ENCODE data around the gene C1QTNF1. TPM values are rescaled to one million over a fixed set of nuclear protein-coding genes. Genes with fewer than 3 reads are reported as not detected.

C1QTNF1 gene
- total and polyA plus RNA-seq, 5 experiments from 2014 or later: not detected

- POLR2A ChIA-PET: interaction anchor here (0.6 to 0.8 kb wide), 2 partner anchors 8 to 624 kb away, joined by 4 read pairs; no protein-coding TSS in a partner anchor
- peak overlapping the region in 7 of 10 donors; percentile 8 to 74 (median 30) for H3K4me3 Mint-ChIP-seq
- H3K27me3 Mint-ChIP-seq: peaks cover 10 to 52% (median 16%) of the 10 kb centered on the region in 5 donors
- H3K9me3 Mint-ChIP-seq: no peaks in the 10 kb centered on the region
- DNase-seq: no peak
- H3K36me3 Mint-ChIP-seq: peaks cover 0 to 6% (median 0%) of the 10 kb centered on the region in 3 donors
- H3K4me1 Mint-ChIP-seq: peaks cover 6 to 19% (median 13%) of the 10 kb centered on the region in 4 donors
- ATAC-seq: no peak
- peak overlapping the region in 3 of 10 donors; percentile 49 to 65 (median 53) for H3K27ac Mint-ChIP-seq
Measured at GRCh38 chr17:79093270-79093669, 69.3 kb downstream of the C1QTNF1 start.

GRCh38 chr17:79094261-79094660 lies 70.3 kb downstream of the C1QTNF1 start:
- peaks cover 10 to 61% (median 23%) of the 10 kb centered on the region in 5 donors for H3K27me3 Mint-ChIP-seq
- POLR2A ChIA-PET: interaction anchor here (0.8 kb wide), 1 partner anchor 9 kb away, joined by 4 read pairs; no protein-coding TSS in a partner anchor
- no peak overlapping the region for H3K4me3 Mint-ChIP-seq

GRCh38 chr17:79095345-79096055 lies 71.5 kb downstream of the C1QTNF1 start:
- Mint-ChIP-seq H3K4me3 (no peak overlapping the region), H3K27ac (no peak overlapping the region), H3K36me3 (peaks cover 0 to 2% (median 0%) of the 10 kb centered on the region in 3 donors), H3K4me1 (peaks cover 6 to 19% (median 13%) of the 10 kb centered on the region in 4 donors), H3K27me3 (peaks cover 11 to 74% (median 31%) of the 10 kb centered on the region in 5 donors), H3K9me3 (no peaks in the 10 kb centered on the region)
- DNase-seq: no peak
- POLR2A ChIA-PET: no interaction called here
- ATAC-seq: no peak

More at GRCh38 chr17:79094261-79094660, 70.3 kb downstream of the C1QTNF1 start:
- peaks cover 6 to 19% (median 13%) of the 10 kb centered on the region in 4 donors for H3K4me1 Mint-ChIP-seq
- H3K9me3 Mint-ChIP-seq: no peaks in the 10 kb centered on the region
- H3K27ac Mint-ChIP-seq: no peak overlapping the region
- no peak for DNase-seq
- H3K36me3 Mint-ChIP-seq: peaks cover 0 to 2% (median 0%) of the 10 kb centered on the region in 3 donors
- no peak for ATAC-seq

GRCh38 chr17:79096477-79096876 lies 72.5 kb downstream of the C1QTNF1 start:
- POLR2A ChIA-PET: no interaction called here
- no peak for DNase-seq
- peak overlapping the region in 1 of 10 donors; percentile 26 for H3K4me3 Mint-ChIP-seq
- no peaks in the 10 kb centered on the region for H3K9me3 Mint-ChIP-seq
- peaks cover 6 to 19% (median 13%) of the 10 kb centered on the region in 4 donors for H3K4me1 Mint-ChIP-seq
- peaks cover 11 to 81% (median 31%) of the 10 kb centered on the region in 5 donors for H3K27me3 Mint-ChIP-seq
- H3K27ac Mint-ChIP-seq: no peak overlapping the region
- ATAC-seq: no peak
- H3K36me3 Mint-ChIP-seq: peaks cover 0 to 2% (median 0%) of the 10 kb centered on the region in 3 donors

GRCh38 chr17:79097226-79098055 lies 73.5 kb downstream of the C1QTNF1 start:
- Mint-ChIP-seq H3K4me1 (peaks cover 6 to 18% (median 13%) of the 10 kb centered on the region in 4 donors), H3K9me3 (no peaks in the 10 kb centered on the region), H3K36me3 (peaks cover 0 to 2% (median 0%) of the 10 kb centered on the region in 3 donors), H3K4me3 (peak overlapping the region in 8 of 10 donors; percentile 28 to 75 (median 56)), H3K27me3 (peaks cover 12 to 85% (median 34%) of the 10 kb centered on the region in 5 donors), H3K27ac (peak overlapping the region in 1 of 10 donors; percentile 89)
- peak; percentile 49 to 54 for ATAC-seq
- DNase-seq: peak in 1 of 10 donors; percentile 30
- POLR2A ChIA-PET: no interaction called here

GRCh38 chr17:79098282-79098867 lies 74.4 kb downstream of the C1QTNF1 start:
- ATAC-seq: no peak
- H3K36me3 Mint-ChIP-seq: peaks cover 0 to 2% (median 0%) of the 10 kb centered on the region in 3 donors
- H3K4me1 Mint-ChIP-seq: peaks cover 5 to 15% (median 10%) of the 10 kb centered on the region in 4 donors
- peak overlapping the region in 1 of 10 donors; percentile 21 for H3K27ac Mint-ChIP-seq
- DNase-seq: no peak
- H3K4me3 Mint-ChIP-seq: peak overlapping the region in 5 of 10 donors; percentile 46 to 74 (median 57)
- H3K27me3 Mint-ChIP-seq: peaks cover 11 to 86% (median 41%) of the 10 kb centered on the region in 5 donors
- POLR2A ChIA-PET: no interaction called here
- H3K9me3 Mint-ChIP-seq: no peaks in the 10 kb centered on the region

Other genes with a start within 250 kb of the C1QTNF1 start
- gene CYTH1, start 241.9 kb upstream of the C1QTNF1 start, total RNA-seq: 100 to 1,000 TPM; 415 to 423 TPM
- gene CYTH1, start 241.9 kb upstream of the C1QTNF1 start, polyA plus RNA-seq: 100 to 1,000 TPM; 220 to 320 (median 243) TPM
- gene USP36, start 183.4 kb upstream of the C1QTNF1 start, total RNA-seq: 100 to 1,000 TPM; 151 to 156 TPM
- gene USP36, start 183.4 kb upstream of the C1QTNF1 start, polyA plus RNA-seq: 10 to 100 TPM; 27.5 to 45.1 (median 36.7) TPM
- gene CEP295NL, start 121.0 kb upstream of the C1QTNF1 start, total RNA-seq: under 1 TPM in 1 of 2 experiments, not detected in 1; 0.86 TPM
- gene CEP295NL, start 121.0 kb upstream of the C1QTNF1 start, polyA plus RNA-seq: not detected
- 1 to 10 TPM; 6.2 to 7.3 TPM for gene TIMP2, start 98.8 kb upstream of the C1QTNF1 start, total RNA-seq
- under 1 TPM; 0.22 to 0.75 (median 0.60) TPM for gene TIMP2, start 98.8 kb upstream of the C1QTNF1 start, polyA plus RNA-seq
- gene LGALS3BP, start 44.2 kb upstream of the C1QTNF1 start, total RNA-seq: 10 to 100 TPM; 50.5 to 54.4 TPM
- 10 to 100 TPM; 51.5 to 90.6 (median 88.6) TPM for gene LGALS3BP, start 44.2 kb upstream of the C1QTNF1 start, polyA plus RNA-seq
- gene CANT1, start 14.4 kb upstream of the C1QTNF1 start, total RNA-seq: 10 to 100 TPM; 30.5 to 34.6 TPM
- gene CANT1, start 14.4 kb upstream of the C1QTNF1 start, polyA plus RNA-seq: 1 to 10 TPM; 6.1 to 9.4 (median 6.2) TPM
- gene ENGASE, start 50.7 kb downstream of the C1QTNF1 start, total RNA-seq: 100 to 1,000 TPM; 162 to 165 TPM
- 1 to 10 TPM; 1.6 to 6.2 (median 3.9) TPM for gene ENGASE, start 50.7 kb downstream of the C1QTNF1 start, polyA plus RNA-seq

Data from naive thymus-derived CD8-positive, alpha-beta T cell (primary cell).